ENCODE data around the gene THAP10. TPM values are rescaled to one million over a fixed set of nuclear protein-coding genes. Genes with fewer than 3 reads are reported as not detected.

THAP10 gene
- polyA plus RNA-seq, 1 donor from 2014 or later = 6.6 TPM

DNA sequence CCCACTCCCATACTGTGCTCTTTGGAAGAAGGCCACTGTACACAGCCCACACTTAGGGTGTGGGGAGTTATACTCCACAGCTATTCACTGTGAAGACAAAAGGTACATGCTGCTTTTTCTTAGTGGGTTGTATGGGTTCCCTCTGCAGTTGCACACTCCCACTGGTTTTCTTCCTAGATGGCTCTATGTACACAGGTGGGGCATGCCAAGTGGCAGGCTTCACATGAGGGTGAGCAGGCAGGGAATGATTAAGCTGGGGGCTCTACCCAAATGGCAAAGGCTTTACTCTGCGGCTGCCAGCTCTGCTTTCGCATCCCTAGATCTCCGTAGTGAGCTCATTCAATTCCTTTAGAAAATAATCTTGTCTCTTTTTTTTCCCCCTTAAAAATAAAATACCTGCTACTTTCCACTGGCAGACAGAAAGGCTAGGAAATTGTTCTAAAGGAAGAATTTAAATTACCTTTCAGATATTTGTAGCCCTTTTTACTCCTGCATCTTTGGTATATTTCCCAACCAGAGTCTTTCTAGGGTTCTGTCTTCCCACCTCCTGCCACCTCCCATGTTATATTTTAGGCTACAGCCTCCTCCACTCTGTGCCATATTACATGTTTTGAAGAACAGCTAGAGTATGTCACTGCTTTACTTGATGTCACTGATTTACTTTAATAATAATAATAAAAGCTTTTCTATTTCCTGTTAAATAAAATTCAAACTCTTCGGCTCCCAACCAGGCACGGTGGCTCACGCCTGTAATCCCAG is 46.5 kb downstream of the THAP10 start:
- H3K36me3 ChIP-seq (ENCODE audit: insufficient read depth, low read length) = no peaks in the 10 kb centered on the region
- no peak overlapping the region for H3K9ac ChIP-seq (ENCODE audit: low read length)
- no peaks in the 10 kb centered on the region for H3K27me3 ChIP-seq (ENCODE audit: insufficient read depth, low read depth, low read length)
- H3K27ac ChIP-seq (ENCODE audit: low read length) = no peak overlapping the region
- no peaks in the 10 kb centered on the region for H4K20me1 ChIP-seq (ENCODE audit: insufficient read depth)
- H3K79me2 ChIP-seq (replicated peaks; ENCODE audit: insufficient read depth, low read length) = no peaks in the 10 kb centered on the region
- no peak overlapping the region for H3K4me3 ChIP-seq (ENCODE audit: low read length)
- no peaks in the 10 kb centered on the region for H3K9me3 ChIP-seq (ENCODE audit: low read length)
- no peak overlapping the region for H2AFZ ChIP-seq (ENCODE audit: low read depth, low read length)
- H3K4me2 ChIP-seq (ENCODE audit: low read length) = no peak overlapping the region
- no peaks in the 10 kb centered on the region for H3F3A ChIP-seq (ENCODE audit: insufficient read depth, low read length, poor library complexity, severe bottlenecking)
- TF ChIP-seq SMC3 (conservative IDR thresholded peaks at IDR 0.05; ENCODE audit: poor library complexity) = no peak
- no peak for TF ChIP-seq EZH2 (IDR thresholded peaks at IDR 0.05; ENCODE audit: borderline replicate concordance, insufficient read depth, low read length, poor library complexity, severe bottlenecking)
- TF ChIP-seq CTCF (IDR thresholded peaks at IDR 0.05; ENCODE audit: poor library complexity, severe bottlenecking) = no peak
- TF ChIP-seq RAD21 (conservative IDR thresholded peaks at IDR 0.05) = no peak
- no peak for TF ChIP-seq POLR2AphosphoS5 (IDR thresholded peaks at IDR 0.05)
- TF ChIP-seq REST (IDR thresholded peaks at IDR 0.05; ENCODE audit: borderline replicate concordance) = no peak
- no peaks in the 10 kb centered on the region for H3K9me2 ChIP-seq (ENCODE audit: insufficient read depth, low read length)

DNA sequence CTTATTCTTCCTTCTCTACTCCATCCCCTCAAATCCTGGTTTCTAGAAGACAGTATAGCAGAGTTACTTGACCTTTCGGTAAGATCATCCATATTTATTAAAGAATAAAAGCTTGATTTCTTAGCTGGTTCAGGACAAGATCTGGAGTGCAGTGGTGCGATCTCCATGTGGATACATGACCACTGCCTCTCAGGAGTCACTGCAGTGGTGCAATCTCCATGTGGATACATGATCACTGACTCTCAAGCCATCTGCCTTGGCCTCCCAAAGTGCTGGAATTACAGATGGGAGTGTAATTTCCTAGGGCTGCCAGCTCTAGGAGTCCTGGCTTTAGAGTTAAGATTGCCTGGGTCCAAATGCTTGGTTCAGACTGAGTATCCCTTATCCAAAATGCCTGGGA is 54.8 kb downstream of the THAP10 start:
- no peak overlapping the region for H3K27ac ChIP-seq (ENCODE audit: low read length)
- H3K79me2 ChIP-seq (replicated peaks; ENCODE audit: insufficient read depth, low read length) = no peaks in the 10 kb centered on the region
- no peak for TF ChIP-seq CTCF (IDR thresholded peaks at IDR 0.05; ENCODE audit: poor library complexity, severe bottlenecking)
- no peak for TF ChIP-seq EP300 (conservative IDR thresholded peaks at IDR 0.05; ENCODE audit: poor library complexity, severe bottlenecking)
- TF ChIP-seq MXI1 (conservative IDR thresholded peaks at IDR 0.05; ENCODE audit: poor library complexity, severe bottlenecking) = no peak
- no peak for TF ChIP-seq TAF1 (IDR thresholded peaks at IDR 0.05; ENCODE audit: low read depth)
- TF ChIP-seq SMC3 (conservative IDR thresholded peaks at IDR 0.05; ENCODE audit: poor library complexity) = no peak
- TF ChIP-seq REST (IDR thresholded peaks at IDR 0.05; ENCODE audit: borderline replicate concordance) = no peak
- TF ChIP-seq EZH2 (IDR thresholded peaks at IDR 0.05; ENCODE audit: borderline replicate concordance, insufficient read depth, low read length, poor library complexity, severe bottlenecking) = no peak
- no peak for TF ChIP-seq RAD21 (conservative IDR thresholded peaks at IDR 0.05)
- TF ChIP-seq POLR2AphosphoS5 (IDR thresholded peaks at IDR 0.05) = no peak

More for the DNA sequence above, 54.8 kb downstream of the THAP10 start:
- Histone ChIP-seq H3K4me3 (ENCODE audit: low read length) (no peak overlapping the region), H3K9me3 (ENCODE audit: low read length) (no peaks in the 10 kb centered on the region), H3F3A (ENCODE audit: insufficient read depth, low read length, poor library complexity, severe bottlenecking) (no peaks in the 10 kb centered on the region), H3K9me2 (ENCODE audit: insufficient read depth, low read length) (no peaks in the 10 kb centered on the region), H2AFZ (ENCODE audit: low read depth, low read length) (no peak overlapping the region), H3K27me3 (ENCODE audit: insufficient read depth, low read depth, low read length) (no peaks in the 10 kb centered on the region), H3K9ac (ENCODE audit: low read length) (no peak overlapping the region), H3K36me3 (ENCODE audit: insufficient read depth, low read length) (no peaks in the 10 kb centered on the region), H3K4me2 (ENCODE audit: low read length) (no peak overlapping the region), H4K20me1 (ENCODE audit: insufficient read depth) (no peaks in the 10 kb centered on the region)

All from neural cell (in vitro differentiated cells).